Left cardiac atrium (tissue), 4 donors: ENCODE measurements around the gene SYN1. TPM values are rescaled to one million over a fixed set of nuclear protein-coding genes. Genes with fewer than 3 reads are reported as not detected.
A peak's percentile ranks its signal among the peaks of the same experiment; 100 is the strongest.
"Not testable (repeated sequence)": the region's sequence is repeated elsewhere in the genome, so short reads cannot be mapped to it uniquely, and the experiment has no call there.

Experiments
- ATAC-seq, 2 donors: fragments of 200-7000 bp; cut with Tn5 transposase; one replicate each; pipeline ENCODE4 v1.9.1; 2020; ENCODE audit warnings: mild to moderate bottlenecking in 2 of 2, moderate library complexity in 2 of 2
- DNase-seq: peaks from one replicate; pipeline ENCODE4 v3.0.0-alpha.2; 2020
- intact Hi-C, 2 donors: fragments of 100-400 bp; cut with DNase I; formaldehyde crosslinking; loops; one replicate each; pipeline versions ENCODE4 v1.14.1 to v1.15.1; 2022 to 2023
- long read RNA-seq: library from polyadenylated mRNA; unstranded; transcript quantifications from one replicate; pipeline ENCODE4 v2.0.0, GENCODE V29; 2021
- total RNA-seq, 2 donors: library from RNA; stranded (reverse); fragmentation: NEBNext Ultra II Directional; extraction: Animal tissue kit (Norgen Biotek cat#: 25700); gene quantifications; one replicate each; pipeline ENCODE4 v1.2.1, GENCODE V29; 2021
- donor health status: DM: no; HTN: yes; CAD: no.
- donor health status: DM: no; HTN: yes; CAD: no; lungs with severe emphysema.
- donor health status: DM: yes; HTN: yes; CAD: no.
- donor health status: Dilated cardiomyopathy.

Gene SYN1
- total RNA-seq = 1 to 10 TPM; 4.4 to 7.0 TPM
- long read RNA-seq = 0 reads

GRCh38 chrX:47619486-47620302 is at the start of gene SYN1:
Gene SYN1 (minus strand): TSS chrX:47619857. CDS start chrX:47619728, 129 bp downstream.
- intact Hi-C loops = loop anchor here in 1 of 2 donors (10.0 kb wide), 1 partner anchor 55 kb away; the partner anchor contains the start of gene ARAF
- ATAC-seq (peak; percentile 94 to 96), DNase-seq (peak; percentile 86)

GRCh38 chrX:47665797-47666196 is 46.1 kb upstream of the SYN1 start:
- intact Hi-C loops, ATAC-seq, DNase-seq: not testable (repeated sequence)

- intact Hi-C loops = no loop called here
- no peak for DNase-seq
- no peak for ATAC-seq
Observed at GRCh38 chrX:47664737-47665136, 45.1 kb upstream of the SYN1 start.

GRCh38 chrX:47662144-47662657 is 42.5 kb upstream of the SYN1 start:
- ATAC-seq = peak in 1 of 2 donors; percentile 6
- no peak for DNase-seq

GRCh38 chrX:47661539-47661938 is 41.9 kb upstream of the SYN1 start:
- intact Hi-C loops = no loop called here
- ATAC-seq (no peak), DNase-seq (no peak)

More at GRCh38 chrX:47662144-47662657, 42.5 kb upstream of the SYN1 start:
- intact Hi-C loops = no loop called here

DNA sequence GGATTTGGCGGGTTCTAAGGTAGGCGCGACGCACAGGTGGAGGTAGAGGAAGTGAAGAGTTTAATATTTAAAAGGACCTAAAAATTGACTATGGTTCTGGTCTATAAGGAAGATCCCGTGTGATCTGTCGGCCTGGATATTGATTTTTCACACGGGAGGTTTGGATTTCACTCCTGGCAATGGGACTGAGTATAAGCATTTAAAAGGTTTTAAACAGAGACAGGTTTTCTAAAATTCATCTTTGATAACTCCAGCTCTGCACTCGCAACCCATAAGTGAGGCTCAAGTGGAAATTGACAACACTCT is 39.7 kb upstream of the SYN1 start:
- intact Hi-C loops = loop anchor here in 1 of 2 donors (10.0 kb wide), 1 partner anchor 365 kb away; no protein-coding TSS in a partner anchor
- DNase-seq (no peak), ATAC-seq (no peak)

GRCh38 chrX:47658684-47659420 is 39.2 kb upstream of the SYN1 start, which contains the start of gene UXT:
Gene UXT (minus strand): TSS chrX:47659180. CDS start chrX:47658927, 253 bp downstream.
- DNase-seq (peak; percentile 92), ATAC-seq (peak; percentile 93 to 97)
- intact Hi-C loops = loop anchor here in 1 of 2 donors (10.0 kb wide), 1 partner anchor 366 kb away; no protein-coding TSS in a partner anchor

GRCh38 chrX:47658301-47658683 is 38.6 kb upstream of the SYN1 start:
- ATAC-seq (no peak), DNase-seq (no peak)
- intact Hi-C loops = loop anchor here in 1 of 2 donors (10.0 kb wide), 1 partner anchor 367 kb away; no protein-coding TSS in a partner anchor

DNA sequence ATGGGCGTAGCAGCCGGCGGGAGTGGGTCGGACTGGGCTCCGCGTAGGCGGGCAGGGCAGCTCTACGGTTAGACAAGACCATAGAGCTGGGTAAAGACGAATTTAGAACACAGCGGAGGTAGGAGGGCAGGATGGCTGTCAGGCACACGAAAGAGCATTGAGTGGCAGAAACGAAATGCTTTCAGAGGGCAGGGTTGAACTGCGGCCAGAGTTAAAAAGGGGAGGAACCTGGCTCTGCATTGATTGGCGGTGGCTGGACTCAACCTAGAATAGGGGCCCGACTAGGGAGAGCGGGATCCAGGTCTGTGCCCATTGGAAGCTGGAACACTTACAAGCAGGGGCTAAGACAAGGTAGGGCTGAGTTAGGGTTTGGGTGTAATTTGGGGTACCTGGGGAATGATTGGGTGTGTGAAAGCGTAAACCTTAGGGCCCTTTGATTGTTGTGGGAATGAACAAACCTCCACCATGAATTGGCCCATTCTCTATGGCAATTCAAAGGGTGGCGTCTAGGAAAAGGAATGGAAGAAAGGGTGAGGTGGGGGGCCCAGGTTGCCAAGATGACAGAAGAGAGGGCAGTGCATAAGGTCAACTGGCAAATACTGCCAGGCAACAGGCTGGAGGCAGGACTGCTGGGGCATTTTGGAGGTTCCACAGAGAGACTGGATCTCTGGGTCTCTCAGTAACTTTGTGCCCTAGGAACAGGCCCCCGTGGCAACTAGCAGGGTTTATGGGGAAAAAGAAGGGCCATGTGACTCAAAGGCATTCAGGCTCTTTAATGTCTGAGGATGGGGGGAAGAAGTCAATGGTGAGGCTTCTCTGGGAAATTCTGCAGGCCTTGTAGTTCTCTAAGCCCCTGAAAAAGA is 31.6 kb upstream of the SYN1 start:
- ATAC-seq (no peak), DNase-seq (no peak)
- intact Hi-C loops = loop anchor here in 1 of 2 donors (10.0 kb wide), 1 partner anchor 374 kb away; no protein-coding TSS in a partner anchor

DNA sequence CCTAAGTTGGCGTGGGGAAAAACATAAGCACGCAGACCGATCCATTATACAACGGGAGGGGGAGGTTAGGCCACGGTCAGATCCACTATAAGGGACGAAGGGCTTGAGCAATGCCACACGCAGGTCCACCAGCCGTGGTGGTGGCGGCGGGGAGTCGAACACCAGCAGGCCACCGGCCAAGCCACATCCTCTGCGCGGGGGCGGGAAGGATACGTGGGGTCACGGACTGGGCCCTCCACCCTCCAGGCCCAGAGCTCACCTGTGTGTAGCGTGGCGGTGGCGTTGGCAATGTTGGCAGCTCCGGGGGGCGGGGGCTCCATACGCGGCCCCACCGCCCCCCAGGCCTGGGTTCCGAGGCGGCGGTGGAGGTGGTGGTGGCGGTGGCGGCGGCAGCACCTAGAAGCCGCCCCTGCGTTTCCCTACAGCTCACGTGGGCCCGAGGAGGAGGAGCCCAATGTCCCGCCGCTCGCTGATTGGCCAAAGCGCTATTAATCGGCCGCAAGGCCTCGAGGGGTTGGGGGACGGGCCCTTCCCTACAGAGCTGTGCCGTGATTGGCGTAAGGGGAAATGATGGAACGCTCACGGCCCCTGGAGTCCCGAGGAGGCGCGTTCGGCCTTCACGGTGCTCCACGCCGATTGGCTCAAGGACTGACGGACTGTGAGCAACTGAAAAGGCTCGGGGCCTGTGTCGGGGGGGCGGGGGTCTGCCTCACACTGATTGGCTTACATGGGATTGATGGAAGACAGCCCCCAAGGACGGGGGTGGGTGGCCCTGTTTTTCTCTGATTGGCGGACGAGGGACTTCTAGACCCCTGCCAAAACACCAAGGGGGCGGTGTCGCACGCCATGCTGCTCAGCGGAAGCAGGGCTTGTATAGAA is 30.7 kb upstream of the SYN1 start, which contains the start of gene ELK1:
Gene ELK1, minus strand, starts transcription at position 400 of the 879 bp plus-strand sequence. CDS start 9,122 bp downstream, outside the sequence.
- intact Hi-C loops = loop anchor here in 1 of 2 donors (10.0 kb wide), 1 partner anchor 374 kb away; no protein-coding TSS in a partner anchor
- DNase-seq (peak; percentile 95), ATAC-seq (peak; percentile 94 to 98)

DNA sequence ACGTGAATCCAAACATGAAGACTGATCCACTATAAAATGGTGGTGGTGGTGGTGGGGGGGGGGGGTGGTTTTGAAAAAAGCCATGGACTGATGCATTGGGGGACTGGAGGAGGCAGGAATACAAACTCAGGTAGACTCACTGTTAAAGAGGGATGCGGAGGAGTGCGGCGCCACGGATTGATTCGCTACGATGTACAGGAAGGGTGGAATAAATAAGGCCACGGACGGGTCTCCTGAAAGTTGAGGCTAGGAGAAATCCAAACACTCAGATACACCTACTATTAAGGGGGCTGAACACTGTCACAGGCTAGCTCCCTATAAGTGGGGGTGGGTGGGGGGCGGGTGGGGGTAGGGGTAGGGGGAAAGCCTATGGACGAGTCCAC is 30.1 kb upstream of the SYN1 start:
- ATAC-seq (no peak), DNase-seq (no peak)
- intact Hi-C loops = loop anchor here in 1 of 2 donors (10.0 kb wide), 2 partner anchors 375 to 455 kb away; partner anchors contain the start of gene UBA1

DNA sequence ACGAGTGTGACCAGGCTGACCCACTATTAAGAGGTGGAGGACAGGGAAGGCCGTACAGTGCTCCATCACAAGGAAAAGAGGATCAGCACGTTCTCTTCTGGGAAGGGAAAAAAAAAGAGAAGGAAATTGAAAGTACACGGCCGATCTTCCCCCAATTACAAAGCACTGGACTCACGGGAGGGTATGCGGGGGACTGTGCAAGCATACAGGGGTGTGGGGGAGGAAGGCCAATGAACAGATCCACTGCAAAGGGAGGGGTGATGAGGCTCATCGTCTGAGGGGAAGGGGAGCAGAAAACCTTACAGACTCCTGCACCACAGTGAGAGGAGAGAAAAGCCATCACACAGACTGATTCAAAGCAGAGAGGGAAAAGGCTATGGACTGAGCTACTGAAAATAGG is 29.6 kb upstream of the SYN1 start:
- ATAC-seq = no peak
- intact Hi-C loops = loop anchor here in 1 of 2 donors (10.0 kb wide), 1 partner anchor 454 kb away; the partner anchor contains the start of gene UBA1

DNA sequence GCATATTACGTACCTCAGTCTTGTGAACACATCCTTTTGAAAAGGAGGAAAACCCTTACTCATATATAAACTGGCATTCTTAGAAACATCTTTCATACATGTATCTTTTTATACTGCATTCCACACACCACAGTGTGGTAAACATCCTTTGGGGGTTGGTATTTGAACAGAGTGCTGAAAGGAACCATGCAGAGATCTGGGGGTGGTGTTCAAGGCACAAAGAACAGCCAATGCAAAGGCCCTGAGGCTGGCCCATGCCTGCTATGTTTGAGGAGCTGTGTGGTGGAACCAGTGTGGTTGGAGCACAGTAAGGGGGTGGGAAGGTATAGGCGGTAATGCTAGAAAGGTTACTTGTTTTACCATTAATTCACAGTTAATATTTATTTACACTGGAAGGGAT is 28.7 kb upstream of the SYN1 start:
- no peak for DNase-seq
- no peak for ATAC-seq
- intact Hi-C loops = loop anchor here in 1 of 2 donors (10.0 kb wide), 1 partner anchor 454 kb away; the partner anchor contains the start of gene UBA1

More for the DNA sequence above, 29.6 kb upstream of the SYN1 start:
- DNase-seq = no peak

DNA sequence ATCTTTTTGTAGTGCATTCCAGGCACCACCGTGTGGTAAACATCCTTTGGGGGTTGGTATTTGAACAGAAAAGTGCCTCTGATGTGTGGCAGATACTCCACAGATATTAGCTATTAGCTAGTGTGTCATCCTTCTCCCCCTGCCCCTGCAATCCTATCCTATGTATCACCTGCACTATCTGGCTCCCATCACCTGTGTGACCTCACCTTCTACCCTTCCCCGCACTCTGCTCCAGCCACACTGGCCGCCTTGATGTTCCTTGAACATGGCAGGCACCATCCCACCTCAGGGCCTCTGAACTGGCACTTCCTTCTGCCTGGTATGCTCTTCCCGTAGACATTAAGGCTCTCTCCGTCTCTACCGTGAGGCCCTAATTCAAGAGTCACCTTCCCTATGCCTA is 27.0 kb upstream of the SYN1 start:
- DNase-seq (no peak), ATAC-seq (no peak)
- intact Hi-C loops = loop anchor here in 1 of 2 donors (10.0 kb wide), 1 partner anchor 452 kb away; the partner anchor contains the start of gene UBA1

DNA sequence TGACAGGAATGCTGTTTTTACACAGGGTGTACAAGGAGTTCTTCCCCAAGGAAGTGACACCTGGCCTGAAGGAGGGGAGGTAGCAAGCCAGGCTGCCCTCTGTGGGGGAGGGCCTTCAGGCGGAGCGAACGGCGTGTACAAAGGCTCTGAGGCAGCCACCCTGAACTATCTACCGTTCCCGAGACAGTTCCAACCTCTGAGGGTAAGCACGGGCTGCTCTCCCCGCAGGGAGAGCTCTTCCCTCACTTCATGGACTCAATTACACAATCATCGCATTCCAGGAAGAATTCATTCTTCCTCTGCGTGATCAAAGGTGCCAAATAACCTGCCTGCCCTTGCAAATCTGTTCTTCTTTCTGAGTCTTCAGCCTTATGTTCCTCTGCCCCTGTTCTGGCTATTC is 25.9 kb upstream of the SYN1 start:
- DNase-seq = no peak
- intact Hi-C loops = loop anchor here in 1 of 2 donors (10.0 kb wide), 1 partner anchor 451 kb away; the partner anchor contains the start of gene UBA1
- no peak for ATAC-seq

GRCh38 chrX:47644557-47645091 is 25.0 kb upstream of the SYN1 start:
- intact Hi-C loops = loop anchor here in 1 of 2 donors (5.0 to 10.0 kb wide), 2 partner anchors 82 to 450 kb away; partner anchors contain the start of genes ARAF and UBA1
- ATAC-seq = peak; percentile 49 to 68
- DNase-seq = no peak

GRCh38 chrX:47643926-47644325 is 24.3 kb upstream of the SYN1 start:
- intact Hi-C loops = loop anchor here in 1 of 2 donors (5.0 to 10.0 kb wide), 2 partner anchors 82 to 449 kb away; partner anchors contain the start of genes ARAF and UBA1
- ATAC-seq = peak; percentile 39 to 64
- DNase-seq = no peak
